GM12874 (cell line): ENCODE data around the gene SUFU.

Experiments used
- CTCF ChIP-seq: IDR thresholded peaks from 2 replicates; pipeline ENCODE4 v1.5.1; 2011; ENCODE audit warnings: low read depth, mild to moderate bottlenecking, control low read depth, low read length, moderate library complexity; ENCODE audit not compliant: insufficient read depth

The SUFU gene

GRCh38 chr10:102648889-102649796 is 145.4 kb downstream of the SUFU start:
- no peak for TF ChIP-seq CTCF

- TF ChIP-seq CTCF: no peak
Measured at GRCh38 chr10:102649797-102650654, 146.3 kb downstream of the SUFU start.

- TF ChIP-seq CTCF: no peak
Measured at GRCh38 chr10:102650655-102651454, 147.1 kb downstream of the SUFU start.

GRCh38 chr10:102651455-102652169 is 147.8 kb downstream of the SUFU start:
- TF ChIP-seq CTCF: no peak

GRCh38 chr10:102652170-102652916 is 148.6 kb downstream of the SUFU start:
- no peak for TF ChIP-seq CTCF

- TF ChIP-seq CTCF: no peak
Measured at GRCh38 chr10:102653060-102653459, 149.3 kb downstream of the SUFU start.
